Measurements from ENCODE around the gene CFAP45.

DNA sequence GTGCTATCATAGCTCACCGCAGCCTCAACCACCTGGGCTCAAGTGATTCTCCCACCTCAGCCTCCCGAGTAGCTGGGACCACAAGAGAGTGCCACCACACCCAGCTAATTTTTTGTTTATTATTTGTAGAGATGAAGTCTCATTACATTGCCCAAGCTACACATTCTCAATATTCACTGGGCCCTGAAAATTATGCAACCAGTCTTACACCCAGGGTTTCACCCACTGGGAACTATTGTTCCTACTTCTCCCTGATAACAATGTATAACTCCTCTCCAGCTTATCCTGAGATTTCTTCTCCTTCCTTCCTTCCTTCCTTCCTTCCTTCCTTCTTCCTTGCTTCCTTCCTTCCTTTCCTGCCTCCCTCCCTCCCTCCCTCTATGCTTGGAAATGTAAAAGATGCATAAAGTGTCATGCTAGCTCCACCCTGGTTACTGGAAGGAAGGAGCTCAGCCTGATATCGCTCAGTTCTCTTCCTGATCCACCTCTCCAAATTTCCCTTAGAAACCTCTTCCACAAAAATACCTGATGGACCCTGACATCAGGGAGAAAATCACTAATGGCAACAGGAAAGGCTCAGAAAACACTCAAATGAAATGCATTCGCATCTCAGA, 26.3 kb downstream of the CFAP45 start:
- TF ChIP-seq, protein P1, sequence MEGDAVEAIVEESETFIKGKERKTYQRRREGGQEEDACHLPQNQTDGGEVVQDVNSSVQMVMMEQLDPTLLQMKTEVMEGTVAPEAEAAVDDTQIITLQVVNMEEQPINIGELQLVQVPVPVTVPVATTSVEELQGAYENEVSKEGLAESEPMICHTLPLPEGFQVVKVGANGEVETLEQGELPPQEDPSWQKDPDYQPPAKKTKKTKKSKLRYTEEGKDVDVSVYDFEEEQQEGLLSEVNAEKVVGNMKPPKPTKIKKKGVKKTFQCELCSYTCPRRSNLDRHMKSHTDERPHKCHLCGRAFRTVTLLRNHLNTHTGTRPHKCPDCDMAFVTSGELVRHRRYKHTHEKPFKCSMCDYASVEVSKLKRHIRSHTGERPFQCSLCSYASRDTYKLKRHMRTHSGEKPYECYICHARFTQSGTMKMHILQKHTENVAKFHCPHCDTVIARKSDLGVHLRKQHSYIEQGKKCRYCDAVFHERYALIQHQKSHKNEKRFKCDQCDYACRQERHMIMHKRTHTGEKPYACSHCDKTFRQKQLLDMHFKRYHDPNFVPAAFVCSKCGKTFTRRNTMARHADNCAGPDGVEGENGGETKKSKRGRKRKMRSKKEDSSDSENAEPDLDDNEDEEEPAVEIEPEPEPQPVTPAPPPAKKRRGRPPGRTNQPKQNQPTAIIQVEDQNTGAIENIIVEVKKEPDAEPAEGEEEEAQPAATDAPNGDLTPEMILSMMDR (IDR thresholded peaks at IDR 0.05) = no peak
- TF ChIP-seq FOXP1 (CRISPR knock-in tag; IDR thresholded peaks at IDR 0.05; ENCODE audit: borderline replicate concordance) (no peak), NFYB (CRISPR knock-in tag; conservative IDR thresholded peaks at IDR 0.05; ENCODE audit: low read depth) (no peak), FOXK1 (CRISPR knock-in tag; IDR thresholded peaks at IDR 0.05) (no peak), MYBL2 (CRISPR knock-in tag; IDR thresholded peaks at IDR 0.05) (no peak), ELF4 (CRISPR knock-in tag; IDR thresholded peaks at IDR 0.05; ENCODE audit: low read depth) (no peak), TCF7 (CRISPR knock-in tag; IDR thresholded peaks at IDR 0.05; ENCODE audit: low read depth) (no peak), SP1 (CRISPR knock-in tag; conservative IDR thresholded peaks at IDR 0.05) (no peak)
- TF ChIP-seq, protein P2, sequence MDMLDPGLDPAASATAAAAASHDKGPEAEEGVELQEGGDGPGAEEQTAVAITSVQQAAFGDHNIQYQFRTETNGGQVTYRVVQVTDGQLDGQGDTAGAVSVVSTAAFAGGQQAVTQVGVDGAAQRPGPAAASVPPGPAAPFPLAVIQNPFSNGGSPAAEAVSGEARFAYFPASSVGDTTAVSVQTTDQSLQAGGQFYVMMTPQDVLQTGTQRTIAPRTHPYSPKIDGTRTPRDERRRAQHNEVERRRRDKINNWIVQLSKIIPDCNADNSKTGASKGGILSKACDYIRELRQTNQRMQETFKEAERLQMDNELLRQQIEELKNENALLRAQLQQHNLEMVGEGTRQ (CRISPR knock-in tag; IDR thresholded peaks at IDR 0.05) = no peak
- TF ChIP-seq, protein P3, sequence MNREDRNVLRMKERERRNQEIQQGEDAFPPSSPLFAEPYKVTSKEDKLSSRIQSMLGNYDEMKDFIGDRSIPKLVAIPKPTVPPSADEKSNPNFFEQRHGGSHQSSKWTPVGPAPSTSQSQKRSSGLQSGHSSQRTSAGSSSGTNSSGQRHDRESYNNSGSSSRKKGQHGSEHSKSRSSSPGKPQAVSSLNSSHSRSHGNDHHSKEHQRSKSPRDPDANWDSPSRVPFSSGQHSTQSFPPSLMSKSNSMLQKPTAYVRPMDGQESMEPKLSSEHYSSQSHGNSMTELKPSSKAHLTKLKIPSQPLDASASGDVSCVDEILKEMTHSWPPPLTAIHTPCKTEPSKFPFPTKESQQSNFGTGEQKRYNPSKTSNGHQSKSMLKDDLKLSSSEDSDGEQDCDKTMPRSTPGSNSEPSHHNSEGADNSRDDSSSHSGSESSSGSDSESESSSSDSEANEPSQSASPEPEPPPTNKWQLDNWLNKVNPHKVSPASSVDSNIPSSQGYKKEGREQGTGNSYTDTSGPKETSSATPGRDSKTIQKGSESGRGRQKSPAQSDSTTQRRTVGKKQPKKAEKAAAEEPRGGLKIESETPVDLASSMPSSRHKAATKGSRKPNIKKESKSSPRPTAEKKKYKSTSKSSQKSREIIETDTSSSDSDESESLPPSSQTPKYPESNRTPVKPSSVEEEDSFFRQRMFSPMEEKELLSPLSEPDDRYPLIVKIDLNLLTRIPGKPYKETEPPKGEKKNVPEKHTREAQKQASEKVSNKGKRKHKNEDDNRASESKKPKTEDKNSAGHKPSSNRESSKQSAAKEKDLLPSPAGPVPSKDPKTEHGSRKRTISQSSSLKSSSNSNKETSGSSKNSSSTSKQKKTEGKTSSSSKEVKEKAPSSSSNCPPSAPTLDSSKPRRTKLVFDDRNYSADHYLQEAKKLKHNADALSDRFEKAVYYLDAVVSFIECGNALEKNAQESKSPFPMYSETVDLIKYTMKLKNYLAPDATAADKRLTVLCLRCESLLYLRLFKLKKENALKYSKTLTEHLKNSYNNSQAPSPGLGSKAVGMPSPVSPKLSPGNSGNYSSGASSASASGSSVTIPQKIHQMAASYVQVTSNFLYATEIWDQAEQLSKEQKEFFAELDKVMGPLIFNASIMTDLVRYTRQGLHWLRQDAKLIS (CRISPR knock-in tag; IDR thresholded peaks at IDR 0.05; ENCODE audit: borderline replicate concordance) = no peak
- TF ChIP-seq, protein P4, sequence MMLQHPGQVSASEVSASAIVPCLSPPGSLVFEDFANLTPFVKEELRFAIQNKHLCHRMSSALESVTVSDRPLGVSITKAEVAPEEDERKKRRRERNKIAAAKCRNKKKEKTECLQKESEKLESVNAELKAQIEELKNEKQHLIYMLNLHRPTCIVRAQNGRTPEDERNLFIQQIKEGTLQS (CRISPR knock-in tag; conservative IDR thresholded peaks at IDR 0.05) = no peak
- TF ChIP-seq, protein P5, sequence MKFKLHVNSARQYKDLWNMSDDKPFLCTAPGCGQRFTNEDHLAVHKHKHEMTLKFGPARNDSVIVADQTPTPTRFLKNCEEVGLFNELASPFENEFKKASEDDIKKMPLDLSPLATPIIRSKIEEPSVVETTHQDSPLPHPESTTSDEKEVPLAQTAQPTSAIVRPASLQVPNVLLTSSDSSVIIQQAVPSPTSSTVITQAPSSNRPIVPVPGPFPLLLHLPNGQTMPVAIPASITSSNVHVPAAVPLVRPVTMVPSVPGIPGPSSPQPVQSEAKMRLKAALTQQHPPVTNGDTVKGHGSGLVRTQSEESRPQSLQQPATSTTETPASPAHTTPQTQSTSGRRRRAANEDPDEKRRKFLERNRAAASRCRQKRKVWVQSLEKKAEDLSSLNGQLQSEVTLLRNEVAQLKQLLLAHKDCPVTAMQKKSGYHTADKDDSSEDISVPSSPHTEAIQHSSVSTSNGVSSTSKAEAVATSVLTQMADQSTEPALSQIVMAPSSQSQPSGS (CRISPR knock-in tag; IDR thresholded peaks at IDR 0.05; ENCODE audit: borderline replicate concordance, low read depth) = no peak
- TF ChIP-seq, protein P6, sequence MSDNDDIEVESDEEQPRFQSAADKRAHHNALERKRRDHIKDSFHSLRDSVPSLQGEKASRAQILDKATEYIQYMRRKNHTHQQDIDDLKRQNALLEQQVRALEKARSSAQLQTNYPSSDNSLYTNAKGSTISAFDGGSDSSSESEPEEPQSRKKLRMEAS (CRISPR knock-in tag; IDR thresholded peaks at IDR 0.05) = no peak
- TF ChIP-seq, protein P7, sequence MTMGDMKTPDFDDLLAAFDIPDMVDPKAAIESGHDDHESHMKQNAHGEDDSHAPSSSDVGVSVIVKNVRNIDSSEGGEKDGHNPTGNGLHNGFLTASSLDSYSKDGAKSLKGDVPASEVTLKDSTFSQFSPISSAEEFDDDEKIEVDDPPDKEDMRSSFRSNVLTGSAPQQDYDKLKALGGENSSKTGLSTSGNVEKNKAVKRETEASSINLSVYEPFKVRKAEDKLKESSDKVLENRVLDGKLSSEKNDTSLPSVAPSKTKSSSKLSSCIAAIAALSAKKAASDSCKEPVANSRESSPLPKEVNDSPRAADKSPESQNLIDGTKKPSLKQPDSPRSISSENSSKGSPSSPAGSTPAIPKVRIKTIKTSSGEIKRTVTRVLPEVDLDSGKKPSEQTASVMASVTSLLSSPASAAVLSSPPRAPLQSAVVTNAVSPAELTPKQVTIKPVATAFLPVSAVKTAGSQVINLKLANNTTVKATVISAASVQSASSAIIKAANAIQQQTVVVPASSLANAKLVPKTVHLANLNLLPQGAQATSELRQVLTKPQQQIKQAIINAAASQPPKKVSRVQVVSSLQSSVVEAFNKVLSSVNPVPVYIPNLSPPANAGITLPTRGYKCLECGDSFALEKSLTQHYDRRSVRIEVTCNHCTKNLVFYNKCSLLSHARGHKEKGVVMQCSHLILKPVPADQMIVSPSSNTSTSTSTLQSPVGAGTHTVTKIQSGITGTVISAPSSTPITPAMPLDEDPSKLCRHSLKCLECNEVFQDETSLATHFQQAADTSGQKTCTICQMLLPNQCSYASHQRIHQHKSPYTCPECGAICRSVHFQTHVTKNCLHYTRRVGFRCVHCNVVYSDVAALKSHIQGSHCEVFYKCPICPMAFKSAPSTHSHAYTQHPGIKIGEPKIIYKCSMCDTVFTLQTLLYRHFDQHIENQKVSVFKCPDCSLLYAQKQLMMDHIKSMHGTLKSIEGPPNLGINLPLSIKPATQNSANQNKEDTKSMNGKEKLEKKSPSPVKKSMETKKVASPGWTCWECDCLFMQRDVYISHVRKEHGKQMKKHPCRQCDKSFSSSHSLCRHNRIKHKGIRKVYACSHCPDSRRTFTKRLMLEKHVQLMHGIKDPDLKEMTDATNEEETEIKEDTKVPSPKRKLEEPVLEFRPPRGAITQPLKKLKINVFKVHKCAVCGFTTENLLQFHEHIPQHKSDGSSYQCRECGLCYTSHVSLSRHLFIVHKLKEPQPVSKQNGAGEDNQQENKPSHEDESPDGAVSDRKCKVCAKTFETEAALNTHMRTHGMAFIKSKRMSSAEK (CRISPR knock-in tag; IDR thresholded peaks at IDR 0.05; ENCODE audit: borderline replicate concordance) = no peak
